HepG2 (cell line): ENCODE results near the gene GSK3A. TPM values are rescaled to one million over a fixed set of nuclear protein-coding genes. Genes with fewer than 3 reads are reported as not detected.

Experiments used
- AHR ChIP-seq: IDR thresholded peaks from 2 replicates; pipeline ENCODE4 v1.6.1; 2018; ENCODE audit warnings: missing genetic modification reagents, missing compliant biosample characterization
- ARNT2 ChIP-seq: sonication (generic); formaldehyde crosslinking; IDR thresholded peaks from 2 replicates; pipeline ENCODE4 v1.8.0; 2022; ENCODE audit warnings: mild to moderate bottlenecking, low read depth, missing genetic modification reagents, moderate library complexity
- JDP2 ChIP-seq: sonication (generic); formaldehyde crosslinking; IDR thresholded peaks from 2 replicates; pipeline ENCODE4 v1.8.1; 2022; ENCODE audit warnings: missing genetic modification reagents, borderline replicate concordance
- TEAD3 ChIP-seq: optimal IDR thresholded peaks from 2 replicates; pipeline ENCODE3; 2016; ENCODE audit warnings: borderline replicate concordance
- ZC3H13 ChIP-seq: sonication (generic); formaldehyde crosslinking; IDR thresholded peaks from 2 replicates; pipeline ENCODE4 v1.8.1; 2023; ENCODE audit warnings: mild to moderate bottlenecking, missing genetic modification reagents, moderate library complexity
- ZNF24 ChIP-seq: fragments of 450-650 bp; IDR thresholded peaks from 2 replicates; pipeline ENCODE4 v1.6.1; 2017; ENCODE audit warnings: antibody characterized with exemption, mild to moderate bottlenecking
- ZNF687 ChIP-seq: sonication (generic); formaldehyde crosslinking; IDR thresholded peaks from 2 replicates; pipeline ENCODE4 v1.5.1; 2020; ENCODE audit warnings: mild to moderate bottlenecking, missing genetic modification reagents, moderate library complexity
- polyA plus RNA-seq, 8 experiments: library from polyadenylated mRNA; depleted of rRNA in 3 of 8; stranded (reverse) in 7 of 8; unstranded in 1 of 8; fragments of >200 nt; fragmentation: Illumina TruSeq in 4 of 8; extraction: Trizol in 4 of 8; gene quantifications; 2 replicates each; pipeline versions ENCODE4 v1.2.1 to v1.2.3, GENCODE V29; 2011 to 2016; ENCODE audit warnings: low read depth in 4 of 8, missing spikeins in 1 of 8, mixed read lengths in 1 of 8; ENCODE audit not compliant: insufficient read depth in 1 of 8
- total RNA-seq, 5 experiments: library from RNA; depleted of rRNA; stranded (reverse); fragments of >200 nt; fragmentation: Illumina TruSeq; extraction: Trizol; gene quantifications; 2 replicates each; pipeline ENCODE4 v1.2.3, GENCODE V29; 2016; ENCODE audit warnings: low read depth in 1 of 5
- TF ChIP-seq, protein P1 (sequence below): IDR thresholded peaks from 2 replicates; pipeline ENCODE4 v1.6.1; 2012; ENCODE audit warnings: low read length, improper control_type of control experiment
- TF ChIP-seq, protein P2 (sequence below): IDR thresholded peaks from 2 replicates; pipeline ENCODE4 v1.6.1; 2012; ENCODE audit warnings: inconsistent platforms
- TF ChIP-seq, protein P3 (sequence below), 2 experiments: sonication (generic) in 1 of 2; formaldehyde crosslinking in 1 of 2; IDR thresholded peaks; 2 replicates each; pipeline versions ENCODE4 v1.4.0 to v1.6.1; 2016 to 2020; ENCODE audit warnings: borderline replicate concordance in 1 of 2, low read depth in 1 of 2, mild to moderate bottlenecking in 1 of 2, missing genetic modification reagents in 1 of 2
- TF ChIP-seq, protein P4 (sequence below): sonication (generic); formaldehyde crosslinking; IDR thresholded peaks from 2 replicates; pipeline ENCODE4 v1.5.0; 2020; ENCODE audit warnings: mild to moderate bottlenecking, missing genetic modification reagents

Gene GSK3A
- total and polyA plus RNA-seq, 2 of the 13 experiments (the other 11 are each of a cell fraction or from before 2014, with no cell fraction given), result 16.9 to 52.5 TPM

DNA sequence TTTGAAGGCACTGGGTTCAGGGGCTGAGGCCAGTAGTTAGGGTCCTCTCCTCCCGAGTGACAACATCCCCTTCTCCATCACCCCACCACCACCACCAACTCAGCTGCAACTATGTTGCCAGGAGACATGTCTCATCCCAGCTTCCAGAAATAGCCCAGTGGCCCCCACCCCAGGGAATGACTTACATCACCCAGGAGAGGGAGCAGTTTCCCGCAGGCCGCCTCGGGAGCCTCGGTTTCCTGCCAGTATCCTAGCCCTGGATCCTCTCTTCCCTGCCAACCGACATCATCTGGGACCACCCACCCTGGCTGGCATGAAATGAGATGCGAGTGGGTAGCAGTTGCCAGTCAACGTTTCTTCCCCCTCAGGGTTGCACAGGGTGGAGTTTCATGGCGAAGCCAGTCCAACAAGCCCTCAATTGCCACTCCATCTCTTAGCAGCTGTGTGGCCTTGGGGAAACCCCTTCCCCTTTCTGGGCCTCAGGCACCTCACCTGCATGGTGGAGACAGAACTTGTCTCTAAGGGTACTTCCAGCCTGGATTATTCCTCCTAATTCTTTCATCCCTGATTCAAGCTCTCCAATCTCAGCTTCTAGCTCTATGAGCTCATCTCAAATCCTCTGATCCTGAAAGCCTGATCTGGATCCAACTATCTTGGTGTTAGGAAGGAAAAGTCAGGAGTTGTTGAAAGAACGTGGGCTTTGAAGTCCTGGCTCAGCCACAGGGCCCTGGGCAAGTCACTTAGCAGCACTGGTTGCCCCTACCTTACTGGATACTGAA is 3.9 kb upstream of the GSK3A start (continued):
- TF ChIP-seq, protein P1, sequence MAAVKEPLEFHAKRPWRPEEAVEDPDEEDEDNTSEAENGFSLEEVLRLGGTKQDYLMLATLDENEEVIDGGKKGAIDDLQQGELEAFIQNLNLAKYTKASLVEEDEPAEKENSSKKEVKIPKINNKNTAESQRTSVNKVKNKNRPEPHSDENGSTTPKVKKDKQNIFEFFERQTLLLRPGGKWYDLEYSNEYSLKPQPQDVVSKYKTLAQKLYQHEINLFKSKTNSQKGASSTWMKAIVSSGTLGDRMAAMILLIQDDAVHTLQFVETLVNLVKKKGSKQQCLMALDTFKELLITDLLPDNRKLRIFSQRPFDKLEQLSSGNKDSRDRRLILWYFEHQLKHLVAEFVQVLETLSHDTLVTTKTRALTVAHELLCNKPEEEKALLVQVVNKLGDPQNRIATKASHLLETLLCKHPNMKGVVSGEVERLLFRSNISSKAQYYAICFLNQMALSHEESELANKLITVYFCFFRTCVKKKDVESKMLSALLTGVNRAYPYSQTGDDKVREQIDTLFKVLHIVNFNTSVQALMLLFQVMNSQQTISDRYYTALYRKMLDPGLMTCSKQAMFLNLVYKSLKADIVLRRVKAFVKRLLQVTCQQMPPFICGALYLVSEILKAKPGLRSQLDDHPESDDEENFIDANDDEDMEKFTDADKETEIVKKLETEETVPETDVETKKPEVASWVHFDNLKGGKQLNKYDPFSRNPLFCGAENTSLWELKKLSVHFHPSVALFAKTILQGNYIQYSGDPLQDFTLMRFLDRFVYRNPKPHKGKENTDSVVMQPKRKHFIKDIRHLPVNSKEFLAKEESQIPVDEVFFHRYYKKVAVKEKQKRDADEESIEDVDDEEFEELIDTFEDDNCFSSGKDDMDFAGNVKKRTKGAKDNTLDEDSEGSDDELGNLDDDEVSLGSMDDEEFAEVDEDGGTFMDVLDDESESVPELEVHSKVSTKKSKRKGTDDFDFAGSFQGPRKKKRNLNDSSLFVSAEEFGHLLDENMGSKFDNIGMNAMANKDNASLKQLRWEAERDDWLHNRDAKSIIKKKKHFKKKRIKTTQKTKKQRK, result no peak
- TF ChIP-seq ZNF687, result 0 out of 2 replicates have a peak, but pooled peaks have one; percentile 33
- TF ChIP-seq, protein P2, sequence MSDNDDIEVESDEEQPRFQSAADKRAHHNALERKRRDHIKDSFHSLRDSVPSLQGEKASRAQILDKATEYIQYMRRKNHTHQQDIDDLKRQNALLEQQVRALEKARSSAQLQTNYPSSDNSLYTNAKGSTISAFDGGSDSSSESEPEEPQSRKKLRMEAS, result 0 out of 2 replicates have a peak, but pooled peaks have one; percentile 5
- TF ChIP-seq TEAD3 (CRISPR knock-in tag), result peak; percentile 49
- peak; percentile 38; the same call in 1 of the 2 replicates for TF ChIP-seq AHR (CRISPR knock-in tag)
- 0 out of 2 replicates have a peak, but pooled peaks have one; percentile 4 for TF ChIP-seq ARNT2 (CRISPR knock-in tag)
- TF ChIP-seq, protein P3, sequence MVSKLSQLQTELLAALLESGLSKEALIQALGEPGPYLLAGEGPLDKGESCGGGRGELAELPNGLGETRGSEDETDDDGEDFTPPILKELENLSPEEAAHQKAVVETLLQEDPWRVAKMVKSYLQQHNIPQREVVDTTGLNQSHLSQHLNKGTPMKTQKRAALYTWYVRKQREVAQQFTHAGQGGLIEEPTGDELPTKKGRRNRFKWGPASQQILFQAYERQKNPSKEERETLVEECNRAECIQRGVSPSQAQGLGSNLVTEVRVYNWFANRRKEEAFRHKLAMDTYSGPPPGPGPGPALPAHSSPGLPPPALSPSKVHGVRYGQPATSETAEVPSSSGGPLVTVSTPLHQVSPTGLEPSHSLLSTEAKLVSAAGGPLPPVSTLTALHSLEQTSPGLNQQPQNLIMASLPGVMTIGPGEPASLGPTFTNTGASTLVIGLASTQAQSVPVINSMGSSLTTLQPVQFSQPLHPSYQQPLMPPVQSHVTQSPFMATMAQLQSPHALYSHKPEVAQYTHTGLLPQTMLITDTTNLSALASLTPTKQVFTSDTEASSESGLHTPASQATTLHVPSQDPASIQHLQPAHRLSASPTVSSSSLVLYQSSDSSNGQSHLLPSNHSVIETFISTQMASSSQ (IDR thresholded peaks at IDR 0.05; ENCODE audit: low read depth), result no peak
- TF ChIP-seq, protein P3 (CRISPR knock-in tag; IDR thresholded peaks at IDR 0.05; ENCODE audit: borderline replicate concordance), result peak; percentile 11; the same call in 1 of the 2 replicates
- no peak for TF ChIP-seq ZNF24
- TF ChIP-seq, protein P4, sequence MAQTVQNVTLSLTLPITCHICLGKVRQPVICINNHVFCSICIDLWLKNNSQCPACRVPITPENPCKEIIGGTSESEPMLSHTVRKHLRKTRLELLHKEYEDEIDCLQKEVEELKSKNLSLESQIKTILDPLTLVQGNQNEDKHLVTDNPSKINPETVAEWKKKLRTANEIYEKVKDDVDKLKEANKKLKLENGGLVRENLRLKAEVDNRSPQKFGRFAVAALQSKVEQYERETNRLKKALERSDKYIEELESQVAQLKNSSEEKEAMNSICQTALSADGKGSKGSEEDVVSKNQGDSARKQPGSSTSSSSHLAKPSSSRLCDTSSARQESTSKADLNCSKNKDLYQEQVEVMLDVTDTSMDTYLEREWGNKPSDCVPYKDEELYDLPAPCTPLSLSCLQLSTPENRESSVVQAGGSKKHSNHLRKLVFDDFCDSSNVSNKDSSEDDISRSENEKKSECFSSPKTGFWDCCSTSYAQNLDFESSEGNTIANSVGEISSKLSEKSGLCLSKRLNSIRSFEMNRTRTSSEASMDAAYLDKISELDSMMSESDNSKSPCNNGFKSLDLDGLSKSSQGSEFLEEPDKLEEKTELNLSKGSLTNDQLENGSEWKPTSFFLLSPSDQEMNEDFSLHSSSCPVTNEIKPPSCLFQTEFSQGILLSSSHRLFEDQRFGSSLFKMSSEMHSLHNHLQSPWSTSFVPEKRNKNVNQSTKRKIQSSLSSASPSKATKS, result peak; percentile 17; the same call in 1 of the 2 replicates
- TF ChIP-seq JDP2 (CRISPR knock-in tag), result no peak
- peak; percentile 71; the same call in 1 of the 2 replicates for TF ChIP-seq ZC3H13 (CRISPR knock-in tag)
